Right ventricle myocardium superior (tissue), 1 donor: ENCODE data around the gene MRPL24. TPM values are rescaled to one million over a fixed set of nuclear protein-coding genes. Genes with fewer than 3 reads are reported as not detected.

Experiments
- ATAC-seq: fragments of 200-7000 bp; cut with Tn5 transposase; one replicate; pipeline ENCODE4 v1.9.1; 2020; ENCODE audit warnings: mild to moderate bottlenecking; ENCODE audit not compliant: poor library complexity
- DNase-seq: peaks from one replicate; pipeline ENCODE4 v3.0.0-alpha.2; 2020
- intact Hi-C: fragments of 100-400 bp; cut with DNase I; formaldehyde crosslinking; loops from one replicate; pipeline ENCODE4 v1.11.2; 2022
- total RNA-seq: library from RNA; stranded (reverse); fragmentation: NEBNext Ultra II Directional; extraction: Animal tissue kit (Norgen Biotek cat#: 25700); gene quantifications from one replicate; pipeline ENCODE4 v1.2.1, GENCODE V29; 2021
- donor health status: DM: no; HTN: yes; CAD: no; lungs with severe emphysema.

The MRPL24 gene
- total RNA-seq, 1 donor from 2014 or later: 99.8 TPM

DNA sequence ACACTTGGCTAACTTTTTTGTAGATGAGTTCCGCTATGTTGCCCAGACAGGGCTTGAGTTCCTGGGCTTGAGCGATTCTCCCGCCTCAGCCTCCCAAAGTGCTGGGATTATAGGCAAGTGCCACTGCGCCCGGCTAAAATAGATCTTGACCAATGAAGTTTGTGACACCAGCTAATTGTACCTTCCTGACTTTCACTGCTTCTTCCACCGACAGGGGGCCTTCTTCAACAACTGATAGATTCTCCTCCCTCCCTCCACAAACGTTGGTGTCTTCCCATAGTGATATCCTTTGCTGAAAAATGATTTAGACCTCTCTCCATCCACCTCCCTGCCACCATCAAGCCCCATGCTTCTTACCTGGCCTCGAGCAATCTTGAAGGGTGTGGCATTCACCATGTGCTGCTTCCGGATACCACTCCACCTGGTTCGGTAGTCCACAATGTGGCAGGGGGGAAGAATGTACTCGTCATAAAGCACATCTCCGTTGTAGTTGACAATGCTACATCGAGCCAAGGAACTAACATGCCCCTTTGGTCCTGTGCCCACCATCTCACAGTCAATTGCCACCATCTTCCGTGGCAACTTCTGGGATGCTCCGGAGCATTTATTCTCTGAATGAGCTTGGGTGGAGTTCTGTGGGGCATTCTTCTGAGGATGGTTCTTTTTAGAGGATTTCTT is 14.2 kb downstream of the MRPL24 start:
- ATAC-seq: no peak
- intact Hi-C loops: no loop called here
- DNase-seq: no peak

DNA sequence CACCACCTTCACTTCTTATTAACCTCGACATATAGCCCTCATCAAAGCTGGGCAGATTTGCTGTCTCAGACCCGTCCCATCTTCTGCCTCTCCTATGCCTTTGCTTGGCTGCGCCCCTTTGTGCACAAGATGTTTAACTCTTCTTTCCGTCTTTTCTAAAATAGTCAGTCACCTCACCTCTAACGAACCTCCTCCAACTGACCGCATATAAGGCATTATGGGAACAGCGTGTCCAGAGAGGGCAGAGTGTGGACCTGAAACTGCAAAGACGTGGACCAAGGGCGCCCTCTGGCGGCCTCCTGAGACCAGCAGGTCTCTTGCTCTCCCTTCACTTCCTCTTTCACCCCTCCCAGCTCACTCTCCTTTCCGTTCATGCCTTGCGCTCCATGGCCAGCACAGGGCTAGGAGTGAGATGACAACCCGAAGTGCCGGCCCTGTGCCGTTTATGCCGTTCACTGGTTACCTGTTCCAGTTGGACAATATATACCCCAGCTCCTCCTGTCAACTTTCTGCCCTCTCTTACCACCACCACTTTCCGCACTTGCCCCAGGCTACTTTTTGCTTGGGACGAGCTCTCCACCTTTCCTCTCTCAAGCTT is 15.1 kb downstream of the MRPL24 start:
- intact Hi-C loops: loop anchor here (2.0 kb wide), 1 partner anchor 37 kb away; no protein-coding TSS in a partner anchor
- ATAC-seq (peak; percentile 79), DNase-seq (peak; percentile 95)

DNA sequence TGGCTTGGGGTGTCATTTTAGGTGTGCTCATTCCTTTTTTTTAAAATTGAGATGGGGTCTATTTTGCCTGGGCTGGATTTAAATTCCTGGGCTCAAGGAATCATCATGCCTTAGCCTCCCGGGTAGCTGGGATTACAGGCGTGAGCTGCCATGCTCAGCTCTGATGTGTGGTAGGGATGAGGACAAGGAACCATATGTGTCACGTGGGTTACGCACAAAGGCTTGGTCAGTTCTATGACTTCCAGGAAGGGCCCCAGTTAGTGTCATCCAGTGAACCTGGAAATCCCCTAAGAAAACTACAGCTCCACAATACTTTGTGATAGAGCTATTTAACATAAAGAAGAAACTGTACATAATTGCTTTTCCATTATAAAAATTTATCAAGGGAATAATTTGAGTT is 19.4 kb downstream of the MRPL24 start:
- intact Hi-C loops: no loop called here
- no peak for ATAC-seq
- DNase-seq: no peak

DNA sequence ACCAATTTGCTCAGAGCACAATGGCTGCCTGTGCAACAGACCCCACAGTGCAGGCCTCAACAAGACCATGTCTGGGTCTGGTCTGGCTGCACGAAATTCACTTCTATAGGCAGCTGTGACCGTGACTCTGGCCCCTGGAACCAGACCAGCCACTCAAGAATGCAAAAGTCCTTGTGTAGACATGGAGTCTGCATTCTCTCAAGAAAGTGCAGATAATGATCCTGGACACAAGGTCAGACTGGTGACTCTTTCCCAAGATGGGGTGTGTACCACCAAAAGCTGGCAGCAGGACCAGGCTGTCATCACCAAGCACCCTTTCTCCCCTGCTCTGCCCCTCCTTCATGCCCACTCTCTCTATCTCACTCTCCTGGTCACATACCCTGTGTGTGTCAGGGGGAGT is 19.8 kb downstream of the MRPL24 start:
- ATAC-seq: no peak
- no peak for DNase-seq
- intact Hi-C loops: no loop called here

DNA sequence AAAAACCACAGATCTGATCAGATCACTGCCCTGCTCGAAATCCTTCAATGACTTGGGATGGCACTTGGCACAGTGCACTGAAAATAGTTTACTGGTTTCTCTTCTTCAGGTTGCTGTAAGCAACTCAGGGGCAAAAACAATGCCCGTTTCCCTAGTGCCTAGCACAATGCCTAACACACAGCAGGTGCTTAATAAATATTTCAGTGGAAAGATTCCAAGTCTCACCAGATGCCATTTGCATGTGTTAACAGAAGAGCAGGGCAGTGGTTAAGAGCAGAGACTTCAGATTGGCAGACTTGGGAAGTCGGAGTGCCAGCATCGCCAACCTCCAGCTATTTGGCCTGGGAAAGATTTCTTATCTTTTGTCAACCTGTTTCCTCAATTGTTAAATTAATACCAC is 23.5 kb downstream of the MRPL24 start:
- intact Hi-C loops: no loop called here
- DNase-seq (no peak), ATAC-seq (no peak)

DNA sequence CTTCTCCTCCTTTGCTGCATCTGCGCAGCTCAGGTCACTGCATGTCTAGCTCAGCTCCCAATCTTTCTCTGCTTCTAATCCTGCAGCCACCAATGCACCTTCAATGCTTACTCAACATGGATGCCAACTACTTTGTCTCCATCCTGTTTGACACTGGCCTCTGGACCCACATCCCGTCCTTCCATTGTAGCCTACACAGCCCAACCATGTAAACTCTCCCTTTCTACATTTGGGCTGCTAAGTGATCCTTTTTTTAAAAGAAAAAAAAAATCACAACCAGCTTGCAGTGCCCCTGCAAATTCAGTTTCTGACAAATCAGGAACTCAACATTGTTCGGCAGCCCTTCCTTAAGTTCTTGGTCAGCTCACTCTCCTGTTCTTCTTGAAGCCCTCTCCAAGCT is 26.1 kb downstream of the MRPL24 start:
- intact Hi-C loops: no loop called here

DNA sequence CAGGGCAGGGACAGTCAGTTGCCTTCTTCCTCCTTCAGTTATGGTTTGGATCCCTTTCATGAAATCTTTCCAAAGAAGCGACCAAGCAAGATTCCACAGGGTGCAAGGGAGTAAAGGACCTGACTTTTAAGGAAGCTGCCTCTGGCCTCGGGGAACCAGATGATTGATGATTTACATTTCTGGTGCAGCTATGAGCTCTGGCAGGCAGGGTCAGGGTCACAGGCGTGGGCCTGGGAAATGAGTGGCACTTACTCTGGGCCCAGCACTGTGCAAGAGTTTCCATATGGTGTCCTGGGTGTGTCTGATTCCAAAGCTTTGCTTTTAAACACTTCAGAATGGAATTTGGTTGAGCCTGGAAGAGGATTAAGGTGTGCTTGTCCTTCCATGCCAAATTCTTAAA is 28.3 kb downstream of the MRPL24 start:
- ATAC-seq: no peak
- intact Hi-C loops: no loop called here
- no peak for DNase-seq

More for the DNA sequence above, 26.1 kb downstream of the MRPL24 start:
- DNase-seq (no peak), ATAC-seq (no peak)

DNA sequence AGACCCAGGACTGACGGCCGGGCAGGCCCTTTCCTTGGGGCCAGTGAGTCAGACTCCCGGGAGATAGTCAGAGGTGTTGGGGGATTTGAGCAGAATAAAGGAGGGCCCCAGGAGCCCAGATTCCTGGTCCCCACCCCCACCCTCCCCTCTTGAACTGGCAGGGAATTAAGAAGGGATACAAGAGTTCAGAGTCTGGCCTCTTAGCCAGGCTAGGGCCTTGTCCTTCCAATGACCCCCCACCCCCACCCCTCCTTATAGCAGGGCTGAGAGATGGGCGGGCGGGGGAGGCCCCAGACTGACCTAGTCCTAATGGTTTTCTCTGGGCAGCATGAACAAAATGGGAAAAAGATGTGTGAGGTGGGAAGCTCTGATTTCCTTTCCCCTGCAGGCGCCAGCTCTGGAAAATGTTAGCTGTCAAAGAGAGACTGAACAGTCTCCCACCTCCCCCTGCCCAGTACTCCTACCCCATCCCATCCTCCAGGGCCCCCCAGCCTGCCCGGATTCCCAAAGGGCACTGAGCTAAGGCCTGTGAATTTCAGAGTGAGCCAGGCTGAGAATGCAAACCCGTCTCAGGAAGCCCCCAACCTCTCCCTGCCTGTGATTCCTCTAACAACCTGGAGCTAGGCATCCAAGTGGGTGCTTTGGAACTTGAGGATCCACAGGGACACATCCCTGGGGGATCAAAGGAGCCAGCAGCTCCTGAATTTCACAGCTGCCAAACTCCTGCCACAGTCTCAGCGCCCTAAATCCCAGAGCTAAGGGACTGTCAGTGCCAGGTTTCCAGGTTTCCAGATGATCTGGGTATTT is 29.7 kb downstream of the MRPL24 start:
- intact Hi-C loops: no loop called here
- ATAC-seq: no peak
- no peak for DNase-seq

DNA sequence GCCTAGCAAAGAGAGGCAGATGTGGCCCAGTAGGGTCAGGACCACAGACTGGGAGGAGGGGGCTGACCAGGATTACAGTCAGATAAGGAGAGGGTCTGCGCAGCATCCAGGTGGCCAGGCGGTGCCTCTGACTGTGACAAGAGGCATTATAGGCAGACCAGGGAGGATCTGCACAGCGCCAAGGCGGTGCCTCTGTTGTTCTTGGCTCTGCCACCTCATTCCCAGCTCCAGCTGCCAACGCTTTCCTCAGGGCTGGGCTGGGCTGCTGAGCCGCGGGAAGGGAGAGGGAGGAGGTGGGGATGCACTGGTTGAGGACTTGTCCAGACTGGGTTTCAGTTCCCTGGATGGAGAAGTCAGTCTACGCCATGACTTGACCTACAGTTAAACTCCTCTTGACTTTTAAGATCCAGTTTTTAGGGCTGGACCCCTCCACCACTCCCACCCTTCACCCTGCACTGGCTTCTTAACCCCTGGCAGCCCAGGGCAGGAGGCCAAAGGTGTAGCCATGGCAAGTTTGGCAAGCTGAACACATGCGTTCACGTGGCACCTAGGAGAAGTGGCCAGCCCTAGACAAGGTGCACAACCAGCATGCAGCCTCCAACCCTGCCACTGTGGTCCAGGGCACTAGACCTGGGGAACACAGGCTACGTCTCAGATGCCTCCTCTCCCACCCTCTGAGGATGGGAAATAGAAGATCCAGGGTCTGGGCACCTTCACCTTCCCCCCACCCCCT is 31.0 kb downstream of the MRPL24 start:
- intact Hi-C loops: no loop called here
- DNase-seq: peak; percentile 76
- peak; percentile 76 for ATAC-seq

DNA sequence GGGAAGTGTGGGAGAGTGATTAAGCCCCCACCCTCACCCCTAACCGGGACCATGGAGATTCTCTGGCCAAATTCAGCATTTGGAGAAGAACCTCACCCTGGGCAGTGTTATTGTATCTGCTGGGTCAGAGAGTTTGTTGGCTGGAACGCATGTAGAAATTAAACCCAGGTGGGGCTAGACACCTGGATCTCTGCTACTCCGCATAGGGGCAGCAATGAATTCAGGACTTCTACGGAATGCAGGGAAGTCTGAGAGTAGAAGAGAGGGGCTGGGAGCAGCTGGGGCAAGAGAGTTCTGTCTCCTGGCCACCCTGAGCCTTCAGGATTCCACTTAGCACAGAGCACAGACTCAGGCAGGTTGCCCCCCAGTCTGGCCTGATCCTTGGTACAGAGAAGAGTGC is 31.9 kb downstream of the MRPL24 start:
- ATAC-seq (no peak), DNase-seq (no peak)
- intact Hi-C loops: no loop called here

DNA sequence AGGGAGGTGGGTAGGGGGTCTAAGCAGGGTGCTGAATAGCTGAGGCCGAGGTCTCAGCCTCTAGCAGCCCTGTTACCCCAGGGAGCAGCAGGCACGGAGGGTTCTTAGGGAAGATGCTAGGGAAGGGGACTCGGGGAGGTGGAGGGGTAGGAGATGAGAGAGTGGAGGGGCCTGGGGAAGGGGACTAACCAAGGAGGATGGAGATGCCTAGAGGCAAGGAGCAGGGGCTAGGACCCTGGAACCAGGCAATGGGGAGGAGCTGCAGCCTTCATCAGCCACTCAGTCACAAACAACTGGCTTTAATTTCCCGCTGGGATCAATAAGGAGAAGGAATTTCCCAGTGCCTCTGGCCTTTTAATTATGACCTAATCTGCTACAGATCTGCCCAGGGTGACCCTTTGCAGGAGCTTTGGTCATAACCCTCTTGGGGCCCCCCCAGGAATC is 32.6 kb downstream of the MRPL24 start:
- DNase-seq: no peak
- intact Hi-C loops: no loop called here
- no peak for ATAC-seq

DNA sequence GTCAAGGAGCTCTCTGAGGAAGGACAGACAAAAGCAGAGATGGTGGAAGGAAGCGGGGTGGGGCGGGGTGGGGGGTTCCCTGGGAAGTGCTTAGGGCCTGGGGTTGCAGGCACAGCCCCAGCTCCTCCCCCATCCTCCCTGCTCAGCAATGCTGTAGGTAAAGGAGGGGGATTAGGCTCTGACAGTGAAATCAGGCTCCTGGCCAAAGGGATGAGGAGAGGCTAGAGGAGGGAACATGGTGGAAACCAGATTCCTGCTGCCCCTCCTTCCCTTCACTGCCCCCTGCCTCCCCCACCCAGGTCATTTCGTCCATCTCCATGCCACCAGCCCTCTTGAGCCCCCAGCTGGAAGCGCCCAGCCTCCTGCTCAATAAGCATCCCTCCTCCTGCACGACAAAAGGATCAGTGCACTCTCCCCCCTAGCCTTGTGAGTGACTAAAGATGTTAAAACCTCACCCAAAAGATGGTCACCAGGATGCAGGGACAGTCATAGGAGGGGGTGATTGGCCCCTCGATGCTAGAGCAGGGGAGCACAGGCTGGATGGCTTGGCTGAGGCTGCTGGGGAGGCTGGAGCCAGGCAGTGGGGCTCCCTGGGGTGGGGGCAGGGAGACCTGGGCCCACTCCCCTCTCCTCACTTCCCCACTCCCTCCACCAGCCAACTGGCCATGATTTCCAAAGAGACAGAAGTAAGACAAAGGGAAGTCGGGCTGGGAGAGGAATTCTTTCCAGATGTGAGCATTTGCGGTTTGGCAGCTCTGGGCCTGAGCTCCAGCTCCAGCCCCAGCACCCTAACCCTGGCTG is 33.3 kb downstream of the MRPL24 start:
- intact Hi-C loops: no loop called here
- no peak for ATAC-seq
- no peak for DNase-seq

DNA sequence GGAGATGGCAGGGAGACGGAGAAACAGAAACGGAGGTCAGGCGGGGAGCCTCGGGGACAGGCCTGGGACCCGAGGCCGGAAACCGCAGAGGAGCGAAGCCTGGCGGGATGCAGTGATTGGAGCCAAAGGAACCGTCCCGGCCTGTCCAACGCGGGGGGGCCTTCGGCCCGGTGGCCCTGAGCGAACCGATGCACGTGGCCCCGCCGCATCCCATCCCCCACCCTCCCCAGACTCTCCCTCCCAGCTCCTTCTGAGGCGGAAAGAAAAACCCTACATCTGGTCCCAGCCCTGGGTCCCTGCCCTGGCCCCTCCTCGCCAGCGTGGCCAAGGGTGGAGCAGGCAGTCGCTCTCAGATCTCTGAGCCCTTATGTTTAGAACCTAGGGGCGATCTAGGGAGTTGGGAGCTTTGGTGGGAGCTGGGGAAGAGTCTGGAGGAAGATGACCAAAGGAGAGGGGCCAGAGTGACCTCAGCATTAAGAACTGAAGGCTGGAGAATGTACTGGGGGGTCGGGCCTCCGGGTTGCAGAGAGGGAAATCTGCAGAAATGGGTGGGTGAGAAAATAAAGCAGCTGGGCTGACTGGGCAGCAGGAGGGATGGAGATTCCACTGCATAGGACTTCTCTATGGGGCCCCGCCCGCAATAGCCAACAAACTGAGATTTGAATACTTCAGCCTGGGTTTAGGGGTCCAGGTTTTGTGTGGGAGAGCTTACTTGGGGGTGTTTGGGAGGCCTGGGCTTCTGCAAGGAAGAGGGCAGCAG is 34.1 kb downstream of the MRPL24 start:
- ATAC-seq (peak; percentile 64), DNase-seq (peak; percentile 75)
- intact Hi-C loops: no loop called here

DNA sequence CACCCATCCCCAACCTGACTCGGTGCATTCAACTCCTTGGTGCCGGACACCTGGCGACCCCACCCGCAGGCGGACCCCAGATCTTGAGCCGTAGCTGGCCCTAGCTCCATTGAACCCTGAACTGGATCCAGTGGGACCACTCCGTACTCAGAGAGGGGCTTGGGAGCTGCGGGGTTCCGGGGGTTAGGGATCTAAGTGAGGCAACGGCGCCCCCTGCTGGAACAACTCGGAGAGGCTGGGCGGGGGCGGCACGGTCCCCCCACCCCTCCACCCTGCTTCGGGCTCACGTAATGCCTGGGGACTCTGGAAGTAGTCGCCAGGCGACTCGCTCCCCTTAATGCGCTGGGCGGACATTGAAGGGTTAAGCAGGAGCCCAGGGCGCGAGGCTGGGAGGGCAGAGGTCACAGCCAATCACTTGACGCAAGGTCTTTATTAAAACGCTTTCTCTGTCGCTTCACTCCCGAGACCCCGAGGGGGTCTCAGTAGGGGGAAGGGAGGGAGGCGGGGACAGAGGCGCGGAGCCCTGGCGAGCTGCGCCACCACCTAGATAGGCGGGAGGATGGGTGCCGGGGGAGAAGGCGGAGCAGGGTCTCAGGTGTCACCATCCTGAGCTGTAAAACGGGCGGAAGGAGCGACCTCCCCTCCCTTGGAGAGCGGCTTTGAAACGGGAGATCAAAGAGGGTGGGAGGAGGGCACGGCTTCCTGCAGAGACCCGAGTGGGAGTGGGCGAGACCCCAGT is 34.8 kb downstream of the MRPL24 start:
- ATAC-seq (peak; percentile 58), DNase-seq (peak; percentile 70)
- intact Hi-C loops: no loop called here

DNA sequence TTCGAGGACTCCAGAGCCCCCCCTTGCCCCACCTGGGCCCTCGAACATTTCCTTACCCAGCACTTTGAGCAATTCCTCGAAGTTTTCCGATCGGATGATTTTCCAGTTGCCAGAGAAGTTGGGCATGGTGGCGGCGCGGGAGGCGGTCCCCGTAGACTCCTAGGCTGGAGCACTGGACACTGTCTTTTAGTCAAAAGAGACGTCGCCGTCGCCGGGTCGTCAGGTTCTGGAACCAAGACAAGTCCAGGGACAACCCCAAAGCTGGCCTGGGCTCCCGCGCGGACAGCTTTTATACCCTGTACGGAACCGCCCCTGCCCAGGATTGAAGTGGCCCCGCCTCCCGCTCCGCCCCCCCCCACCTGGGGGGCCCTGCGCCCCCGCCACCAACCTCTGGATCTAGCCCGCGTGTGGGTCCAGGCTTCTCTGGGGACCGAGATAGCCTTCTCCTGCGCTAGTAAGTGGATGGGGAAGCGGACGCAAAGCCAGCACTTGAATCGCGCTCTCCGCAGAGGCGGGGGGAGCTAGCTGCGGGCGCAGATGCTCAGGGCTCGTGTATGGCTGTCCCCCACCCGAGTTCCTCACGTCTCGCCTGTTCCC is 35.5 kb downstream of the MRPL24 start, which contains the start of gene CRABP2:
TSS of gene CRABP2 (minus strand) at position 263 of the 597 bp plus-strand sequence. CDS start at position 126, 137 bp downstream.
- DNase-seq: peak; percentile 55
- ATAC-seq: peak; percentile 12
- intact Hi-C loops: no loop called here

DNA sequence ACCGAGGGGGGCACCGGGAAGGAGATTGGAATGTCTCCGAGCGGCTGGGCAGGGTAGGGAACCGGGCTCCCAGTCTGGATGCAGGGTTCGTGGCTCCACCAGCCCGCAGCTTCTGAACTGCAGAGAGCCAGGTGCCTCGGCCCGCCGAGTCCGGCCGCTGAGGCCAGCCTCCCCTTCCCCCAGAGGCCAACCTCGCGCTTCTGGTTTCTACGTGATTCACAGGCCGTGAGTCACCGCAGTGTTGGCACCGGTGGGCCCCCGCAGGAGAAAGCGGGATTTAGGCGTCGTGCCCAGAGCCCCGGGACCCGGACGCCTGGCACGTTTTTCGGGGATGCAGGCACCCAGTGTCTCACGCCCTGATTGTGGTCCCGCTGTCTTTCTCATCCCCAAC is 36.0 kb downstream of the MRPL24 start:
- intact Hi-C loops: no loop called here
- ATAC-seq (no peak), DNase-seq (no peak)
